Activated T-helper 1 cell treated with anti-CD3 and anti-CD28 coated beads, Interleukin-2, amount 50 U/mL, for 16 hours (primary cell): ENCODE results near the gene HS3ST2.
"Not testable (repeated sequence)": the region's sequence is repeated elsewhere in the genome, so short reads cannot be mapped to it uniquely, and the experiment has no call there.

Experiments used
- DNase-seq, 2 donors: peaks; one replicate each; pipeline ENCODE4 v3.0.0-alpha.2; 2020; ENCODE audit warnings: low read depth in 1 of 2, low spot score in 1 of 2

HS3ST2 gene

DNA sequence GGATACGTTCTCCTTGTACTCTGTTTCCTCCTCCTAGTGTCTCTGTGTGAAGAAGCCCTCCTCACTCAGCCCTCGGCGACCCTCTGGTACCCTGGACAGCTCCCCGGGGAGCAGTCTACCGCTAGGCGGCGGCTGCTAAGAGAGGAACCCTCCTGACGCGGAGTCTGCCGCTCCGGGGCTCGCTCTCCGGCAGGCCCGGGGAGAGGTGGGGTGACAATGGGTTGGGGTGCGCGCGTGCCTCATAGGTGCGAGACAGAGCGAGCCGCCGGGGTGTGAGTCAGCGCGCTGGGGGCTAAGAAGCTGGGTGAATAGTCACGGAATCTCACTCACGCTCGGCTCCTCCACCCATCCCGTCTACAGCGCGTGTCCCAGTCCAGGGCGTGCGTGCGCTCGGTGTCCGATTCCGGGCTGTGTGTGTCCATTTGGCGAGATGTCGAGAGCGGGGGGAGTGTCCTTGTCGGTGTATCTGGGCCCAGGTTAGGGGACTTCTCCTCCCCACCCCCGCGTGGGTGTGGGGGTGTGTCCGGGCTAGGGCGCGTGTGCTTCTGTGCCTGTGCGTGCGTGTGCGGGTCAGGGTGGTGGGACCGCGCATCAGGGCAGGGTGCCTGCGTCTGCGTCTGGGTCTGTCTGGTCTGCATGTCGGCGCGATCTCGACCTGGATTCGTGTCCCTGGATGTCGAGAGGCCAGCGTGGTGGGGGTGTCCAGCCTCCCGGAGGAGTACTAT is 577 bp upstream of the HS3ST2 start:
- DNase-seq, result no peak

DNA sequence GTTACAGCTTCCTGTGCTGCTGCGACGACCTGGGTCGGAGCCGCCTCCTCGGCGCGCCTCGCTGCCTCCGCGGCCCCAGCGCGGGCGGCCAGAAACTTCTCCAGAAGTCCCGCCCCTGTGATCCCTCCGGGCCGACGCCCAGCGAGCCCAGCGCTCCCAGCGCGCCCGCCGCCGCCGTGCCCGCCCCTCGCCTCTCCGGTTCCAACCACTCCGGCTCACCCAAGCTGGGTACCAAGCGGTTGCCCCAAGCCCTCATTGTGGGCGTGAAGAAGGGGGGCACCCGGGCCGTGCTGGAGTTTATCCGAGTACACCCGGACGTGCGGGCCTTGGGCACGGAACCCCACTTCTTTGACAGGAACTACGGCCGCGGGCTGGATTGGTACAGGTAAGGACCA is 746 bp downstream of the HS3ST2 start:
- DNase-seq, result no peak

- DNase-seq, result no peak
Measured at GRCh38 chr16:22815863-22816262, 1.9 kb downstream of the HS3ST2 start.

DNA sequence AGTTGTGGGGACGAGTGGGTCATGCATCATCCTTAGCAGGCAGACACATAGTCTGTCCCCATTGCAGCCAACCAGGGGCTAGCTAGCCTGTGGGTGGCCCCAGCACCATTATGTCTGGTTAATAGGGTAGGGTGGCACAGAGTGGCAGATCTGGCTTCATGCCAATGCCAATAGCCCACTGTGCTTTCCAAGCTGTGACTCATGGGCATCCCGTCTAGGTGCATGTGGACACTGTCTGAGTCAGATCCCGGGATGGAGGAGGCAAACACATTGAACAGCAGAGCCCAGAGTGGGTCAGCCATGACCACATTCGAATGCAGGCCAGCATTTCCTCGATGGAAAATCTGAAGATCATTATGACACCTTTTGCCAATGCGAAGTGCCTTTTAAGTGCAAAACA is 2.5 kb downstream of the HS3ST2 start:
- DNase-seq, result no peak

- not testable (repeated sequence) for DNase-seq
Measured at GRCh38 chr16:22818736-22819135, 4.8 kb downstream of the HS3ST2 start.

DNA sequence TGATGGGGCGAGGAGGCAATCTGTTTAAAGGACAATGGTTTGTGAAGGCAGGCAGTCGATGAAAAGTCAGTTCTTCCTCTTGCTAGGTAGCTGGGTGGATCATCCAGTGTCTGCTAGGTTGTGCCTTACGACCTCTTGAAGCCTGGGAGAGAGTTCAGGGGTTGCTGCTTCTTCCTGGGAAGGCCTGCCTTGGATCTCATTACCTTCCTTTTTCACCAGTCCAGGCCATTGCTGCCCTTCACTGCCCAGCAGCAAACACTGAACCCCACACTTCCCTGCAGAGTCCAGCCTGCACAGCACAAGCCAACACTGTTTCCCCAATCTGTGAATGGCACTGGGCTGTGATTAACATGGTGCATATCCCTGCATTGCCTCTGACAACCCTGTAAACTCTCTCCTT is 24.7 kb downstream of the HS3ST2 start:
- DNase-seq, result no peak

- DNase-seq, result not testable (repeated sequence)
Measured at GRCh38 chr16:22842031-22842430, 28.1 kb downstream of the HS3ST2 start.

GRCh38 chr16:22843122-22843521 is 29.2 kb downstream of the HS3ST2 start:
- no peak for DNase-seq

DNA sequence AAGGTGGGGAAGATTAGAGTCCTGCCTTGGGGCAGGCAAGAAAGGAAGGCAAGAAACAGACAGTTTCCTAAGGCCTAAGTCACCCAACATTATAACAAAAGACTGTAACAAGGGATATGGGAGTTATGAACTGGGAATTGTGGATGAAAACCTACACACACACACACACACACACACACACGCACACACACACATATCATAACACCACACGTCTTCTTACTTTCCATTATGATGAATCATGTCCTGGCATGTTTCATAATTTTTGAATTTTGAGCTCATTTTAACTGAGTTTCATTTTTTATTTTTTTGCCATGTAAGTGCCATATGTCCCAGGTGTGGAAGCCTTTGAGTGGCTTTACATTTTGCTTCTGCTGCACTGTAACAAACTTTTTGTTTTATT is 29.9 kb downstream of the HS3ST2 start:
- no peak for DNase-seq

- DNase-seq, result no peak
Measured at GRCh38 chr16:22844416-22844815, 30.5 kb downstream of the HS3ST2 start.

- DNase-seq, result no peak
Measured at GRCh38 chr16:22847100-22847499, 33.1 kb downstream of the HS3ST2 start.

DNA sequence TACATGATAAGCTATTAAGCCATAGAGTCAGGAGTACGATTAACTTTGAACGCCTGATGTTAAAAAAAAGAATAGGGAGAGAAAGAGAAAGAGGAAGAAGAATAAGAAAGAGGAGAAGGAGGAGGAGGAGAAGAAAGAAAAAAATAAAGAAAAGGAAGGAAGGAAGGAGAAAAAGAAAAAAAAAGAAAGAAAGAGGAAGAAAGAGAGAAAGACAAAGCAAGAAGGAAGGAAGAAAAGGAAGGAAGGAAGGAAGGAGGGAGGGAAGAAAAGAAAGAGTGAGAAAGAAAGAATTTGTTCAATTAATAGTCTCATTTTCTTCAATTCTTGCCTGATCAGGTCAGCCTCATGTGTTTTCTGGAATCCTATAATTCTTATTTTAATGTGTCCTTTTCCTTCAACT is 33.7 kb downstream of the HS3ST2 start:
- DNase-seq, result no peak

- DNase-seq, result no peak
Measured at GRCh38 chr16:22848451-22848850, 34.5 kb downstream of the HS3ST2 start.

DNA sequence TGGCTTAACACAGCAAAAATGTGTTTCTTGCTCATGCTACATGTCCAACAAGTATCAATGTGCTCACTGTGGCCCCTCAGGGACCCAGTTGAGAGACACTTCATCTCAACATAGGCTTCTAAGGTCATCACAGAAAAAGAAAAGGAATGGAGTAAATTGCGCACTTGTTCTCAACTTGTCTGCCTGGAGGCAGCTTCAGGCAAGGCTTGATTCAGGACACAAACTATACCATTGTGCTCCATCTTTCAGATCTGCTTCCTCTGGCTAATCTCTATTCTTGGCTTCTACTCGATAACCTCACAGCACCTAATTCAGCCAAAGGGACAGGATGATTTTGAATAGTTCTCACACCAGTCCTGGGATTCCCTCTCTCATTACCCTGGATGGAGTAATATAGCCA is 35.6 kb downstream of the HS3ST2 start:
- DNase-seq, result no peak

DNA sequence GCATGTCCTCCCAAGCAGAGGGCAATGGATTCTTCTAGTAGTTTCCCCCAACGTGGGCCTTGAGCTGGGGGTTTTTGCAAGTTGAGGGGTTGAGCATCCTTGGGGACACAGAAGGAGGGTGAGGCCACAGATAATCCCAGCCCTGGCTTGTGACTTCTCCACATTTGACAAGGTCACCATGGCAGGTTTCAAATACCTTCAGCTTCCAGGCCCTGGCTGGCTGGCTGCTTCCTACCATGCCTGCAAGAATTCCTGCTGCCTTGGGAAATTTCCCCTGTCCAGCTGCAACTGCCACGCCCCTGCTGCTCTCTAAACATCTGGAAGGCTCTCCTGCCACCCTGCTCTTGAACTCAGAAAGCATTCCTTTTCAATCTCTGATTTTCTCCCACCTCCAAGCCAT is 41.3 kb downstream of the HS3ST2 start:
- no peak for DNase-seq

DNA sequence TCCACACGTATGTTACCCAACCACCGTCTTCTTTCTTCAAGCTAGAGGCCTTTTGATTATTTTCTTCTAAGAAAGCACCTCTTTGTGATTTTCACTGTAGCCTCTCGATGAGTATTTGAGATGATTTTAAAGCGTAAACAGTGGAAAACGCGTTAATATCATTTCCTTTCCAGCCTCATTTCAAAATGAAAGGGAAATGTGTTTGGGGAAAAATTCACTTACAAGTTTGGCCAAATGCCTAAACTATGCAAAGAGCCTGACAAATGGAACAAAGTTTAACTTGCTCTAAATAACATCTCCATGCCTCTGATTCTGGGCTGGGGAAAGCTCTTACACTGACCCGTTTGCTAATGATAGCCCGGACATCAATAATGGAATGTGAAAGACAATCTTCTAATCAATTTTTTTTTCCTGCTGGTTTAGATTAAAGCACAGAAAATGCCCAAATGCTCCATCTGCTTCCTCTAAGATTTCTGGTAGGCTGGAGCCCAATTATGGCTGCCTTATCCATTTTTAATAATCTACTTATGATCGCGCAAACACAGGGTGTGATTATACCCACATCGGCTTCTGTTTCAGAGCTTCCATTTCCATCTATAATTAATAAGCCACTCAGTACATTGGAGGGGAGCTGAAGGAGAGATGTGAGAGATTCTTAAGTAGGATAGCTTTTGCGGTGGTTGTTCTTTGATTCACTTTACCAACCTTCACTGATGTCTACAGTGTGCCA is 43.5 kb downstream of the HS3ST2 start:
- DNase-seq, result no peak

- no peak for DNase-seq
Measured at GRCh38 chr16:22859925-22860324, 46.0 kb downstream of the HS3ST2 start.

- no peak for DNase-seq
Measured at GRCh38 chr16:22861580-22861979, 47.6 kb downstream of the HS3ST2 start.

DNA sequence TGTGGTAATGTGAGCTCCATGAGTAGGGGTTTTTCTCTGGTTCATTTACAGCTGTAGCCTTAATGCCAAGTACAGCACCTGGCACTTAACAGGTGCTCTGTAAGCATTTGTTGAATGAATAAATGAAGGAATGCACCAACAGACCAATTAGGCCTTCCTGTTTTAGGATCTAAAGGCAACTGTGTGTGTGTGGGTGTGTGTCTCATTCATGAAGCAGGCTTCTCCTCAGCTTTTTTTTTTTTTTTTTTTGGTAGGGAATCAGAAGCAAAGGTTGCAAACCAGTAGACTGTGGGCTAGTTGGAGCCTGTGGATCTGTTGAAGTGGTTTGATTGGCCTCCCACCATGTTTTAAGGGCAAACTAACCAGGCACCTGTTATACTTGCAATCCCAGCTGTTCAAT is 48.1 kb downstream of the HS3ST2 start:
- DNase-seq, result no peak

DNA sequence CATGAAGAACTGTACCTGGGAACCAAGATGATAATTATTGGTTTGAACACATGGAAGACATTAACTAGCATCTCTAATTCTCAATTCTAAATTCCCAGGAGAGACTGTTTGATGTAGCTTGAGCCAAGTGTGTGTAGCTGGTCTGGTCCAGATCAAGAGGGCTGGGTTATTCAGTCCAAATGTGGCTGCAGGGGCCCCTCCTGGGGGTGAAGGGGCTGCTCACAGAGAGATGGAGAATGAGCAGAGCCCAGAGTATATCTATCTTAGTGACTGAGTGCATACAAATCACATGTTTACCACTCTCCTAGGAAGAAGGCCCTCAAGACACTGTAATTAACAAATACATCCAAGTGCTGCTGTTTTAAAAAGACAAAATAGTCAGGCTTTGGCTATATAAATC is 50.4 kb downstream of the HS3ST2 start:
- no peak for DNase-seq

GRCh38 chr16:22868593-22869224 is 54.7 kb downstream of the HS3ST2 start:
- no peak for DNase-seq

DNA sequence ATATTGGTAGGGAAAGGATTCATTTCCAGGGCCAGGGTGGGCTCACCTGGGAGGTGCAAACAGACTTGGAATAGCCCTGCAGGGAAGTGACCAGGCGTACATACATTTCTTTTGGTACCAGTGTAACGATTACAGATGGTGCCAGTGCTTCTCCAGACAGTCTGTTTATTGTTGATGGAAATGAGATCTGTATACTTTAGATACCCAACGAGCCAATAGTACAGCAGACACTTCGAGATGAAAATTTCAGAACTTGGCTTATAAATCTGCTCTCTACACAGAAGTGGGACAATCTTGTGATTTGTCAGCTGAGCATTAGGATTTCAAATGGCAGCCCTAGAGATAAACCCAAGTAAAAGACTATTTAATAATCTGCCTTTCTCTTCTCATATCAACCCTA is 57.9 kb downstream of the HS3ST2 start:
- DNase-seq, result no peak
